SK-N-SH (cell line): ENCODE results near the gene TMCO6. TPM values are rescaled to one million over a fixed set of nuclear protein-coding genes. Genes with fewer than 3 reads are reported as not detected.

Experiments
- CTCF ChIA-PET: fragments of 300-600, 350-600 bp; formaldehyde crosslinking; extraction: SDS; loops from one replicate; lab custom pipeline; 2021; lab: Yijun Ruan, JAX
- POLR2A ChIA-PET: fragments of 350-600 bp; sonication (Branson Sonifier 250); formaldehyde crosslinking; extraction: SDS; loops from one replicate; lab custom pipeline; 2020; ENCODE audit warnings: antibody characterized with exemption, inconsistent platforms; lab: Yijun Ruan, JAX
- DNase-seq: peaks from one replicate; pipeline ENCODE4 v3.0.0; 2012
- H2AFZ ChIP-seq: fragments of 200-600 bp; sonication (generic); 2 replicates; pipeline ENCODE4 v1.8.1; 2016; ENCODE audit warnings: antibody characterized with exemption, mild to moderate bottlenecking, low read depth
- H3F3A ChIP-seq: fragments of 200-600 bp; sonication (generic); replicated peaks from 2 replicates; pipeline ENCODE3; 2016; ENCODE audit warnings: antibody characterized with exemption, mild to moderate bottlenecking; ENCODE audit not compliant: insufficient read depth
- H3K27ac ChIP-seq, 2 experiments: fragments of 200-500 bp in 1 of 2; fragments of 200-600 bp in 1 of 2; sonication (Bioruptor generic) in 1 of 2; sonication (generic), shearing (Covaris generic) in 1 of 2; 2 replicates each; pipeline versions ENCODE4 v1.5.1 to v1.6.1; 2014 to 2016; ENCODE audit warnings: low read depth in 2 of 2, inconsistent platforms in 1 of 2, low read length in 1 of 2, mild to moderate bottlenecking in 1 of 2, mixed read lengths in 1 of 2
- H3K27me3 ChIP-seq: fragments of 200-600 bp; sonication (generic), shearing (Covaris generic); 2 replicates; pipeline ENCODE4 v1.6.1; 2016; ENCODE audit warnings: mixed run types; ENCODE audit not compliant: insufficient read depth
- H3K36me3 ChIP-seq, 2 experiments: fragments of 200-500 bp in 1 of 2; fragments of 200-600 bp in 1 of 2; sonication (Bioruptor generic) in 1 of 2; sonication (generic) in 1 of 2; replicated peaks in 1 of 2; 2 replicates each; pipeline versions ENCODE3 to v1.5.1; 2014 to 2016; ENCODE audit warnings: low read length in 1 of 2, mild to moderate bottlenecking in 1 of 2; ENCODE audit not compliant: insufficient read depth in 2 of 2, control insufficient read depth in 1 of 2
- H3K4me1 ChIP-seq, 2 experiments: fragments of 200-500 bp in 1 of 2; fragments of 200-600 bp in 1 of 2; sonication (Bioruptor generic) in 1 of 2; sonication (generic), shearing (Covaris generic) in 1 of 2; 2 replicates each; pipeline versions ENCODE4 v1.5.1 to v1.6.1; 2014 to 2016; ENCODE audit warnings: low read depth in 1 of 2, low read length in 1 of 2, mixed run types in 1 of 2; ENCODE audit not compliant: insufficient read depth in 2 of 2, control insufficient read depth in 1 of 2
- H3K4me2 ChIP-seq: fragments of 200-600 bp; sonication (generic), shearing (Covaris generic); 2 replicates; pipeline ENCODE4 v1.6.1; 2017; ENCODE audit warnings: mixed run types
- H3K4me3 ChIP-seq, 2 experiments: fragments of 200-500 bp in 1 of 2; fragments of 200-600 bp in 1 of 2; sonication (Bioruptor generic) in 1 of 2; sonication (generic), shearing (Covaris generic) in 1 of 2; 2 replicates each; pipeline versions ENCODE4 v1.5.1 to v1.8.1; 2014 to 2016; ENCODE audit warnings: low read depth in 2 of 2, inconsistent platforms in 1 of 2, low read length in 1 of 2, mild to moderate bottlenecking in 1 of 2, mixed read lengths in 1 of 2, moderate library complexity in 1 of 2
- H3K79me2 ChIP-seq: fragments of 200-600 bp; sonication (generic); 2 replicates; pipeline ENCODE4 v1.8.1; 2017; ENCODE audit warnings: mild to moderate bottlenecking; ENCODE audit not compliant: insufficient read depth
- H3K9ac ChIP-seq: fragments of 200-600 bp; sonication (generic); 2 replicates; pipeline ENCODE4 v1.6.1; 2017; ENCODE audit warnings: mixed run types
- H3K9me2 ChIP-seq: fragments of 200-600 bp; sonication (generic); 2 replicates; pipeline ENCODE4 v1.6.1; 2017; ENCODE audit warnings: mixed run types
- H3K9me3 ChIP-seq: fragments of 200-600 bp; sonication (generic); 2 replicates; pipeline ENCODE4 v1.6.1; 2017; ENCODE audit warnings: mixed run types, mild to moderate bottlenecking, moderate library complexity
- H4K20me1 ChIP-seq: fragments of 200-600 bp; sonication (generic); 2 replicates; pipeline ENCODE4 v1.6.1; 2017; ENCODE audit warnings: mild to moderate bottlenecking, mixed run types; ENCODE audit not compliant: insufficient read depth
- FOXJ3 ChIP-seq: sonication (generic); formaldehyde crosslinking; IDR thresholded peaks from 2 replicates; pipeline ENCODE4 v1.5.1; 2020; ENCODE audit warnings: mild to moderate bottlenecking, missing genetic modification reagents
- GATA2 ChIP-seq: sonication (generic); formaldehyde crosslinking; IDR thresholded peaks from 2 replicates; pipeline ENCODE4 v1.5.0; 2020; ENCODE audit warnings: mild to moderate bottlenecking, missing genetic modification reagents
- POLR2AphosphoS5 ChIP-seq: IDR thresholded peaks from 2 replicates; pipeline ENCODE4 v1.6.1; 2012; ENCODE audit warnings: low read depth, low read length
- WGBS: methylation state at CpG from one replicate; pipeline ENCODE4 v1.1.6; 2017; ENCODE audit warnings: low lambda C conversion rate; 5-methylcytosine and 5-hydroxymethylcytosine counted together
- polyA plus RNA-seq, 3 experiments: library from polyadenylated mRNA; depleted of rRNA; stranded (reverse); fragments of >200 nt; gene quantifications; 2 replicates each; pipeline ENCODE4 v1.2.3, GENCODE V29; 2012
- TF ChIP-seq, protein P1 (sequence below): fragments of 200-600 bp; sonication (generic); IDR thresholded peaks from 2 replicates; pipeline ENCODE4 v1.6.1; 2017; ENCODE audit warnings: antibody characterized with exemption, mild to moderate bottlenecking, moderate library complexity

The TMCO6 gene
- polyA plus RNA-seq, 1 of the 3 experiments (the other 2 are of a cell fraction), result 27.7 TPM

DNA sequence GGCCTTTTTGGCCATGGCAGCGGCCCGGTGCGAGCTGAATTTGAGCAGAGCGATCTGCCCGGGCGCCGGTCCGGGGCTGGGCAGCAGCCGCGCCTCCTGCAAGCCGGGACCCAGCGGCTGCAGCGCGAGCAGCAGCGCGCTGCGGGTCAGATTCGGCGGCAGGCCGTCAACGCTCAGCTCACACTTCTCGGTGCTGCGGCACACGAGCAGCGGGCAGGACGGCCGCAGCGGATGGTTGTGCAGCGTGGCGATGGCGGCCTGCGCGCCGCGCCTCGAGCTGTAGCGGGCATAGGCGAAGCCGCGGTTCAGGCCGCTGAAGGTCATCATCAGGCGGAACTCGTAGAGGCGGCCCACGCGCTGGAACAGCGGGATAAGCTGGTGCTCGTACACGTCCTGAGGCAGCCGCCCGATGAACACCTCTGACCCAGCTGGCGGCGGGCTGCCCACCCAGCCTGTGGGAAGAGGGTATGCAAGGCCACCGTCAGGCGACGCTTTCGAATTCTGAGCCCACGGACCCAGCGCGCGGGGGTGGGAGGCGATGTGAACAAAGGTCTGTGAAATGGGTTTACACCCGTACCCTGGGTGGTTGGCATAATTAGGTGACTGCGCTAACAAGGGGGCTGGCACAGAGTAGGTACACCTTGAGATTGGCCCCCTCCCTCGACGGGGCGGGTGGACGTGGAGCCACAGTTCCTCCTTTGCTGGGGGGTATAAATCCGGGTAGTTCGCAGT lies 33.4 kb downstream of the TMCO6 start:
- no peaks in the 10 kb centered on the region for H4K20me1 ChIP-seq
- H3K9me3 ChIP-seq, result no peaks in the 10 kb centered on the region
- H3K36me3 ChIP-seq, result peaks cover 44 to 90% of the 10 kb centered on the region in 2 experiments
- no peaks in the 10 kb centered on the region for H3K4me1 ChIP-seq
- peak; percentile 50 for DNase-seq
- H3K9ac ChIP-seq, result no peak overlapping the region
- no peak overlapping the region for H3K27ac ChIP-seq
- WGBS, result 96% methylated on average over 47 of the region's 70 CpGs
- H3K4me3 ChIP-seq, result no peak overlapping the region
- H3K79me2 ChIP-seq, result peaks cover 11% of the 10 kb centered on the region; the same call in 1 of the 2 replicates
- TF ChIP-seq FOXJ3 (no peak), POLR2AphosphoS5 (peak; percentile 15; the same call in 1 of the 2 replicates)
- TF ChIP-seq, protein P1, sequence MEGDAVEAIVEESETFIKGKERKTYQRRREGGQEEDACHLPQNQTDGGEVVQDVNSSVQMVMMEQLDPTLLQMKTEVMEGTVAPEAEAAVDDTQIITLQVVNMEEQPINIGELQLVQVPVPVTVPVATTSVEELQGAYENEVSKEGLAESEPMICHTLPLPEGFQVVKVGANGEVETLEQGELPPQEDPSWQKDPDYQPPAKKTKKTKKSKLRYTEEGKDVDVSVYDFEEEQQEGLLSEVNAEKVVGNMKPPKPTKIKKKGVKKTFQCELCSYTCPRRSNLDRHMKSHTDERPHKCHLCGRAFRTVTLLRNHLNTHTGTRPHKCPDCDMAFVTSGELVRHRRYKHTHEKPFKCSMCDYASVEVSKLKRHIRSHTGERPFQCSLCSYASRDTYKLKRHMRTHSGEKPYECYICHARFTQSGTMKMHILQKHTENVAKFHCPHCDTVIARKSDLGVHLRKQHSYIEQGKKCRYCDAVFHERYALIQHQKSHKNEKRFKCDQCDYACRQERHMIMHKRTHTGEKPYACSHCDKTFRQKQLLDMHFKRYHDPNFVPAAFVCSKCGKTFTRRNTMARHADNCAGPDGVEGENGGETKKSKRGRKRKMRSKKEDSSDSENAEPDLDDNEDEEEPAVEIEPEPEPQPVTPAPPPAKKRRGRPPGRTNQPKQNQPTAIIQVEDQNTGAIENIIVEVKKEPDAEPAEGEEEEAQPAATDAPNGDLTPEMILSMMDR, result no peak
- H3K27me3 ChIP-seq, result no peaks in the 10 kb centered on the region
- H3K9me2 ChIP-seq, result no peaks in the 10 kb centered on the region
- no peak overlapping the region for H2AFZ ChIP-seq
- H3F3A ChIP-seq, result peaks cover 3% of the 10 kb centered on the region
- ChIA-PET CTCF (interaction anchor here (0.9 to 2.2 kb wide), 2 partner anchors 14 to 169 kb away, joined by 3 to 5 read pairs; no protein-coding TSS in a partner anchor), POLR2A (interaction anchor here (0.7 to 1.5 kb wide), 3 partner anchors 8 to 18 kb away, joined by 3 to 4 read pairs (median 3); partner anchors contain the start of genes HARS1, HARS2 and WDR55)
- no peak overlapping the region for H3K4me2 ChIP-seq

- TF ChIP-seq GATA2 (CRISPR knock-in tag), result no peak
- 0 out of 2 replicates have a peak, but pooled peaks have one; percentile 7 for TF ChIP-seq POLR2AphosphoS5
- TF ChIP-seq, all 33 proteins: peak for 1
- ChIA-PET POLR2A (interaction anchor here (1.5 to 2.6 kb wide), 2 partner anchors 9 to 18 kb away, joined by 4 to 11 read pairs; partner anchors contain the start of genes HARS1, HARS2 and WDR55), CTCF (interaction anchor here (2.2 kb wide), 1 partner anchor 13 kb away, joined by 5 read pairs; no protein-coding TSS in a partner anchor)
- Histone ChIP-seq H3K27me3 (no peaks in the 10 kb centered on the region), H3K36me3 (peaks cover 38 to 90% of the 10 kb centered on the region in 2 experiments), H3K4me1 (no peaks in the 10 kb centered on the region), H3K9me3 (no peaks in the 10 kb centered on the region), H3K27ac (no peak within 1 kb of the TSS; a peak in 1 of 4 replicates), H3F3A (peaks cover 3% of the 10 kb centered on the region), H3K9me2 (no peaks in the 10 kb centered on the region), H4K20me1 (no peaks in the 10 kb centered on the region), H3K9ac (no peak within 1 kb of the TSS), H3K4me3 (no peak within 1 kb of the TSS), H3K79me2 (peaks cover 3% of the 10 kb centered on the region; the same call in 1 of the 2 replicates), H2AFZ (no peak within 1 kb of the TSS), H3K4me2 (no peak within 1 kb of the TSS)
- 93% methylated on average over 42 of the region's 45 CpGs for WGBS
- DNase-seq, result peak; percentile 55
Observed at GRCh38 chr5:140673187-140673976, 34.1 kb downstream of the TMCO6 start, which contains the start of gene DND1. Gene DND1 (minus strand): TSS chr5:140673576. CDS start chr5:140673542, 34 bp downstream.
